ENCODE measurements around the gene PDZD8.

- TF ChIP-seq EP300 (IDR thresholded peaks at IDR 0.05) (no peak), CTCF (IDR thresholded peaks at IDR 0.05) (no peak), POLR2A (IDR thresholded peaks at IDR 0.05) (no peak), POLR2AphosphoS5 (IDR thresholded peaks at IDR 0.05) (no peak)
Measured at GRCh38 chr10:117417196-117417595, 42.0 kb upstream of the PDZD8 start.
